HCT116 (cell line): ENCODE results near the gene CDKL4. TPM values are rescaled to one million over a fixed set of nuclear protein-coding genes. Genes with fewer than 3 reads are reported as not detected.

Experiments
- ATAC-seq: fragments of 200-7000 bp; cut with Tn5 transposase; 2 replicates; pipeline ENCODE4 v1.9.1; 2020; ENCODE audit warnings: mild to moderate bottlenecking, moderate library complexity
- BruUV-seq: library from RNA; stranded (reverse); fragments of 400-500 nt; replicated peaks from 2 replicates; lab custom pipeline; 2021; lab: Mats Ljungman, UMichigan
- CTCF ChIA-PET: fragments of 300-600 bp; sonication (Branson Sonifier 250); formaldehyde crosslinking; loops from one replicate; lab custom pipeline; 2021; ENCODE audit warnings: antibody characterized with exemption; lab: Charles Lee
- POLR2A ChIA-PET: fragments of 300-600, 350-600 bp; sonication (Branson Sonifier 250); formaldehyde crosslinking; loops from one replicate; lab custom pipeline; 2021; ENCODE audit warnings: antibody characterized with exemption; lab: Charles Lee
- RAD21 ChIA-PET, 2 experiments: fragments of 300-600 bp; sonication (Branson Sonifier 250); formaldehyde crosslinking; loops; one replicate each; lab custom pipeline; 2023; ENCODE audit warnings: low total read pairs in 2 of 2; ENCODE audit not compliant: uncharacterized antibody in 2 of 2, unreplicated experiment in 2 of 2, low non-redundant PET in 1 of 2; lab: Charles Lee
- DNase-seq: peaks from one replicate; pipeline ENCODE4 v3.0.0-alpha.2; 2010; ENCODE audit warnings: low read depth, low spot score
- H2AFZ ChIP-seq: fragments of 200-600 bp; shearing (Covaris generic), sonication (generic); 2 replicates; pipeline ENCODE4 v1.6.1; 2017; ENCODE audit warnings: low read depth, mixed run types, mixed read lengths, antibody characterized with exemption, low read length; ENCODE audit not compliant: poor library complexity, severe bottlenecking
- H3K27ac ChIP-seq: 2 replicates; pipeline ENCODE4 v1.5.1; 2012; ENCODE audit warnings: low read depth, low read length
- H3K27me3 ChIP-seq: fragments of 200-600 bp; sonication (generic); 2 replicates; pipeline ENCODE4 v1.6.1; 2016; ENCODE audit warnings: mixed run types, low read length, mixed read lengths; ENCODE audit not compliant: insufficient read depth
- H3K36me3 ChIP-seq, 2 experiments: fragments of 200-500 bp in 1 of 2; fragments of 200-600 bp in 1 of 2; sonication (Bioruptor generic) in 1 of 2; sonication (generic) in 1 of 2; 2 replicates each; pipeline versions ENCODE4 v1.5.1 to v1.6.1; 2014 to 2016; ENCODE audit warnings: low read length in 2 of 2, inconsistent platforms in 1 of 2, mixed read lengths in 1 of 2, mixed run types in 1 of 2; ENCODE audit not compliant: insufficient read depth in 2 of 2, control insufficient read depth in 1 of 2
- H3K4me1 ChIP-seq, 2 experiments: fragments of 200-600 bp in 1 of 2; sonication (generic) in 1 of 2; 2 replicates each; pipeline versions ENCODE4 v1.5.1 to v1.6.1; 2012 to 2017; ENCODE audit warnings: low read length in 2 of 2, inconsistent platforms in 1 of 2, mild to moderate bottlenecking in 1 of 2, mixed read lengths in 1 of 2, mixed run types in 1 of 2, moderate library complexity in 1 of 2; ENCODE audit not compliant: insufficient read depth in 2 of 2, control insufficient read depth in 1 of 2
- H3K4me2 ChIP-seq: fragments of 200-600 bp; sonication (generic); 2 replicates; pipeline ENCODE4 v1.6.1; 2017; ENCODE audit warnings: mixed run types, low read length, mixed read lengths
- H3K4me3 ChIP-seq, 2 experiments: fragments of 200-600 bp in 1 of 2; sonication (generic) in 1 of 2; replicated peaks in 1 of 2; 2 replicates each; pipeline ENCODE4 v1.5.1; 2011 to 2016; ENCODE audit warnings: low read length in 2 of 2, control low read depth in 1 of 2, low read depth in 1 of 2, mild to moderate bottlenecking in 1 of 2, mixed read lengths in 1 of 2, mixed run types in 1 of 2
- H3K79me2 ChIP-seq: fragments of 200-600 bp; sonication (generic); 2 replicates; pipeline ENCODE4 v1.6.1; 2017; ENCODE audit warnings: mild to moderate bottlenecking, mixed run types, low read length, moderate library complexity, mixed read lengths; ENCODE audit not compliant: insufficient read depth
- H3K9ac ChIP-seq: fragments of 200-600 bp; sonication (generic); 2 replicates; pipeline ENCODE4 v1.6.1; 2016; ENCODE audit warnings: low read length, mixed read lengths
- H3K9me2 ChIP-seq: fragments of 200-600 bp; sonication (generic), shearing (Covaris generic); 2 replicates; pipeline ENCODE4 v1.6.1; 2017; ENCODE audit warnings: mixed run types, mild to moderate bottlenecking, moderate library complexity; ENCODE audit not compliant: insufficient read depth
- H3K9me3 ChIP-seq, 2 experiments: fragments of 200-500 bp in 1 of 2; fragments of 200-600 bp in 1 of 2; sonication (Bioruptor generic) in 1 of 2; sonication (generic) in 1 of 2; 2 replicates each; pipeline ENCODE4 v1.6.1; 2014 to 2017; ENCODE audit warnings: low read length in 2 of 2, mixed read lengths in 2 of 2, inconsistent platforms in 1 of 2, low read depth in 1 of 2, mild to moderate bottlenecking in 1 of 2, mixed run types in 1 of 2, moderate library complexity in 1 of 2; ENCODE audit not compliant: control insufficient read depth in 1 of 2, insufficient read depth in 1 of 2
- H4K20me1 ChIP-seq: fragments of 200-600 bp; sonication (generic), shearing (Covaris generic); 2 replicates; pipeline ENCODE4 v1.6.1; 2017; ENCODE audit warnings: mixed run types, mild to moderate bottlenecking, moderate library complexity; ENCODE audit not compliant: insufficient read depth
- ELF1 ChIP-seq: IDR thresholded peaks from 2 replicates; pipeline ENCODE4 v1.6.1; 2012; ENCODE audit warnings: low read depth, borderline replicate concordance
- EZH2 ChIP-seq: fragments of 200-600 bp; sonication (generic); IDR thresholded peaks from 2 replicates; pipeline ENCODE4 v1.6.1; 2017; ENCODE audit warnings: antibody characterized with exemption, mixed run types
- FOSL1 ChIP-seq: IDR thresholded peaks from 2 replicates; pipeline ENCODE4 v1.6.1; 2012; ENCODE audit warnings: low read depth
- JUND ChIP-seq: IDR thresholded peaks from 2 replicates; pipeline ENCODE4 v1.6.1; 2012
- POLR2A ChIP-seq: IDR thresholded peaks from 2 replicates; pipeline ENCODE4 v1.7.0; 2011; ENCODE audit warnings: borderline replicate concordance; ENCODE audit not compliant: insufficient read depth, insufficient read length; ENCODE audit errors: extremely low read depth
- POLR2AphosphoS5 ChIP-seq: IDR thresholded peaks from 2 replicates; pipeline ENCODE4 v1.6.1; 2011; ENCODE audit warnings: mild to moderate bottlenecking, low read depth, low read length, moderate library complexity
- REST ChIP-seq: IDR thresholded peaks from 2 replicates; pipeline ENCODE4 v1.6.1; 2012; ENCODE audit warnings: low read depth
- SRF ChIP-seq: IDR thresholded peaks from 2 replicates; pipeline ENCODE4 v1.6.1; 2012; ENCODE audit warnings: low read depth
- TCF7L2 ChIP-seq: IDR thresholded peaks from 2 replicates; pipeline ENCODE4 v1.7.0; 2011; ENCODE audit warnings: borderline replicate concordance, inconsistent platforms; ENCODE audit not compliant: insufficient read depth, insufficient read length; ENCODE audit errors: extremely low read depth
- YY1 ChIP-seq: IDR thresholded peaks from 2 replicates; pipeline ENCODE4 v1.6.1; 2011; ENCODE audit warnings: low read length, low read depth, moderate library complexity, mild to moderate bottlenecking; ENCODE audit not compliant: insufficient replicate concordance; ENCODE audit errors: extremely low read depth
- ZNF274 ChIP-seq: fragments of 200-500 bp; sonication (Bioruptor generic); IDR thresholded peaks from 2 replicates; pipeline ENCODE4 v1.6.1; 2014; ENCODE audit warnings: mild to moderate bottlenecking, low read depth, low read length, inconsistent platforms
- intact Hi-C: fragments of 100-400 bp; cut with micrococcal nuclease; formaldehyde crosslinking; loops from 2 replicates; pipeline ENCODE4 v1.10.0; 2022
- total RNA-seq: library from RNA; stranded (reverse); gene quantifications from one replicate; pipeline ENCODE4 v1.2.1, GENCODE V29; 2021; ENCODE audit not compliant: unreplicated experiment

The CDKL4 gene
- total RNA-seq, 1 experiment from 2014 or later, result 0.27 TPM

- TF ChIP-seq POLR2AphosphoS5, result no peak
- no peak for TF ChIP-seq YY1
- no peak for TF ChIP-seq EZH2
- no peak for TF ChIP-seq JUND
- no peak for TF ChIP-seq SRF
- no peak overlapping the region for H3K4me3 ChIP-seq
- no peaks in the 10 kb centered on the region for H3K79me2 ChIP-seq
- H3K9me3 ChIP-seq, result no peaks in the 10 kb centered on the region
- ChIA-PET RAD21 (no interaction called here), POLR2A (no interaction called here), CTCF (no interaction called here)
- BruUV-seq, result no TSS peak
- H3K27me3 ChIP-seq, result no peaks in the 10 kb centered on the region
- H3K4me2 ChIP-seq, result no peak overlapping the region
- H3K36me3 ChIP-seq, result no peaks in the 10 kb centered on the region
- DNase-seq, result no peak
- ATAC-seq, result no peak
- H4K20me1 ChIP-seq, result no peaks in the 10 kb centered on the region
- no peaks in the 10 kb centered on the region for H3K4me1 ChIP-seq
- intact Hi-C loops, result no loop called here
- H3K9ac ChIP-seq, result no peak overlapping the region
- no peaks in the 10 kb centered on the region for H3K9me2 ChIP-seq
- H3K27ac ChIP-seq, result no peak overlapping the region
- H2AFZ ChIP-seq, result no peak overlapping the region
These were observed 99.4 kb downstream of the CDKL4 start for GRCh38 chr2:39144416-39144815.

- H3K79me2 ChIP-seq, result no peaks in the 10 kb centered on the region
- BruUV-seq, result no TSS peak
- H3K27me3 ChIP-seq, result no peaks in the 10 kb centered on the region
- H3K4me1 ChIP-seq, result no peaks in the 10 kb centered on the region
- no peaks in the 10 kb centered on the region for H3K9me3 ChIP-seq
- no peak overlapping the region for H3K9ac ChIP-seq
- ATAC-seq (no peak), DNase-seq (no peak)
- ChIA-PET RAD21 (no interaction called here), CTCF (interaction anchor here (2.1 kb wide), 1 partner anchor 19 kb away, joined by 8 read pairs; no protein-coding TSS in a partner anchor), POLR2A (no interaction called here)
- H3K9me2 ChIP-seq, result no peaks in the 10 kb centered on the region
- TF ChIP-seq ZNF274, result no peak
- no peak for TF ChIP-seq FOSL1
- TF ChIP-seq POLR2A, result no peak
- no peak for TF ChIP-seq REST
- no peak for TF ChIP-seq ELF1
- TF ChIP-seq TCF7L2, result no peak
- TF ChIP-seq YY1, result no peak
- H3K4me3 ChIP-seq, result no peak overlapping the region
- no peaks in the 10 kb centered on the region for H4K20me1 ChIP-seq
- no peak overlapping the region for H2AFZ ChIP-seq
- no peaks in the 10 kb centered on the region for H3K36me3 ChIP-seq
- no peak overlapping the region for H3K4me2 ChIP-seq
- no peak overlapping the region for H3K27ac ChIP-seq
- intact Hi-C loops, result no loop called here
These were observed 100.7 kb downstream of the CDKL4 start for GRCh38 chr2:39142904-39143605.
